ENCODE results near the gene MMP1.
A peak's percentile ranks its signal among the peaks of the same experiment; 100 is the strongest.

Gene MMP1

GRCh38 chr11:102757823-102758549 lies 40.0 kb downstream of the MMP1 start:
- DNase-seq = no peak

GRCh38 chr11:102753267-102753666 lies 44.7 kb downstream of the MMP1 start:
- no peak for DNase-seq

DNA sequence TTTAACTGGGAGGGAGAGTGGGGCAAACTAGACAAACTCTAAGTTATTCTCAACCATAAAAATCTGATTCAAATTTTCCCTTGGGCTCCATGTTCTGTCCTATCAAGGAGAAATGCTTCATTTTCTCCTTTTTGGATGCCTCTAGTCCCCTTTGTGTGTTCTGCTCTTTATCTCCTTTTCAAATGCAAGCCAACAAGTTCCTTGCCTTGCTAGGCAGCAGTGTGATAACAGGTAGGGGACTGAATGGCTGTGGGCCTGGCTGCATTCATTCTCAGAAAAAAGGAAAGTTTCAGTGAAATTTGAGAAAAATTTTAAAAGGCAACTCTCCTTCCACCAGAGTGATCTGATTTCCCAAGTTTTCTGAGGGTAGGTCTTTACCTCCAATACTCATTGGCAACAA lies 46.3 kb downstream of the MMP1 start:
- no peak for DNase-seq

GRCh38 chr11:102749101-102749722 lies 48.7 kb downstream of the MMP1 start:
- no peak for DNase-seq

DNA sequence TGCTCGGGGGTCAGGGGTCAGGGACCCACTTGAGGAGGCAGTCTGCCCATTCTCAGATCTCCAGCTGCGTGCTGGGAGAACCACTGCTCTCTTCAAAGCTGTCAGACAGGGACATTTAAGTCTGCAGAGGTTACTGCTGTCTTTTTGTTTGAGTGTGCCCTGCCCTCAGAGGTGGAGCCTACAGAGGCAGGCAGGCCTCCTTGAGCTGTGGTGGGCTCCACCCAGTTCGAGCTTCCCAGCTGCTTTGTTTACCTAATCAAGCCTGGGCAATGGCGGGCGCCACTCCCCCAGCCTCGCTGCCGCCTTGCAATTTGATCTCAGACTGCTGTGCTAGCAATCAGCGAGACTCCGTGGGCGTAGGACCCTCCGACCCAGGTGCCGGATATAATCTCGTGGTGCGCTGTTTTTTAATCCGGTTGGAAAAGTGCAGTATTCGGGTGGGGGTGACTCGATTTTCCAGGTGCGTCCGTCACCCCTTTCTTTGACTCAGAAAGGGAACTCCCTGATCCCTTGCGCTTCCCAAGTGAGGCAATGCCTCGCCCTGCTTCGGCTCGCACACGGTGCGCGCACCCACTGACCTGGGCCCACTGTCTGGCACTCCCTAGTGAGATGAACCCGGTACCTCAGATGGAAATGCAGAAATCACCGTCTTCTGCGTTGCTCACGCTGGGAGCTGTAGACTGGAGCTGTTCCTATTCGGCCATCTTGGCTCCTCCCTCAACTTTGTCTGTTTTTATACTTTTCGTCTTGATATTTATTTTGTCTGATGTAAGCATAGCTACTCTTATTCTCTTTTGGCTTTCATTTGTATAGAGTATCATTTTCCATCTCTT lies 51.0 kb downstream of the MMP1 start:
- DNase-seq = peak in 1 of 2 experiments; percentile 29

Data from NCI-H524 (cell line).